GM12801 (cell line): ENCODE data around the gene MYO7B.

Source experiments
- CTCF ChIP-seq: IDR thresholded peaks from one replicate; pipeline ENCODE4 v1.5.1; 2011; ENCODE audit warnings: control low read depth; ENCODE audit not compliant: insufficient read length; ENCODE audit errors: extremely low read depth

Gene MYO7B

GRCh38 chr2:127565261-127566138 lies 30.0 kb downstream of the MYO7B start:
- TF ChIP-seq CTCF = no peak

- no peak for TF ChIP-seq CTCF
These were observed 30.6 kb downstream of the MYO7B start for GRCh38 chr2:127566139-127566417.

GRCh38 chr2:127566576-127566975 lies 31.1 kb downstream of the MYO7B start:
- no peak for TF ChIP-seq CTCF

GRCh38 chr2:127567351-127567854 lies 31.9 kb downstream of the MYO7B start:
- TF ChIP-seq CTCF = no peak

GRCh38 chr2:127568128-127568527 lies 32.6 kb downstream of the MYO7B start:
- no peak for TF ChIP-seq CTCF

- TF ChIP-seq CTCF = no peak
These were observed 34.2 kb downstream of the MYO7B start for GRCh38 chr2:127569666-127570065.

- no peak for TF ChIP-seq CTCF
These were observed 35.1 kb downstream of the MYO7B start for GRCh38 chr2:127570282-127571250.
